GM12864 (cell line): ENCODE data around the gene OR10A5.

Experiments
- DNase-seq: peaks from one replicate; pipeline ENCODE4 v3.0.0-alpha.2; 2011; ENCODE audit warnings: low read depth
- H3K4me3 ChIP-seq: 2 replicates; pipeline ENCODE4 v1.5.1; 2011; ENCODE audit warnings: mild to moderate bottlenecking, low read depth, low read length, control low read depth
- CTCF ChIP-seq: IDR thresholded peaks from 2 replicates; pipeline ENCODE4 v1.5.1; 2011; ENCODE audit warnings: low read depth, mild to moderate bottlenecking, moderate library complexity, low read length, control low read depth, inconsistent platforms; ENCODE audit errors: missing control alignments

The OR10A5 gene

GRCh38 chr11:6824136-6824823 is 21.2 kb upstream of the OR10A5 start:
- no peak for DNase-seq
- H3K4me3 ChIP-seq, result no peak overlapping the region
- TF ChIP-seq CTCF, result no peak

- H3K4me3 ChIP-seq, result no peak overlapping the region
- TF ChIP-seq CTCF, result no peak
- DNase-seq, result no peak
Measured at GRCh38 chr11:6825231-6825744, 20.2 kb upstream of the OR10A5 start.

- DNase-seq, result no peak
- TF ChIP-seq CTCF, result no peak
Measured at GRCh38 chr11:6828103-6828502, 17.4 kb upstream of the OR10A5 start.

GRCh38 chr11:6833356-6833755 is 12.1 kb upstream of the OR10A5 start:
- no peak for TF ChIP-seq CTCF
- no peak for DNase-seq
- no peak overlapping the region for H3K4me3 ChIP-seq

More at GRCh38 chr11:6828103-6828502, 17.4 kb upstream of the OR10A5 start:
- no peak overlapping the region for H3K4me3 ChIP-seq

GRCh38 chr11:6834021-6834420 is 11.5 kb upstream of the OR10A5 start:
- no peak overlapping the region for H3K4me3 ChIP-seq
- TF ChIP-seq CTCF, result no peak
- no peak for DNase-seq

GRCh38 chr11:6841694-6842093 is 3.8 kb upstream of the OR10A5 start:
- no peak for DNase-seq
- no peak overlapping the region for H3K4me3 ChIP-seq
- TF ChIP-seq CTCF, result no peak

- no peak for TF ChIP-seq CTCF
- no peak overlapping the region for H3K4me3 ChIP-seq
- no peak for DNase-seq
Measured at GRCh38 chr11:6843670-6844069, 1.8 kb upstream of the OR10A5 start.
